HG02973 (cell line): ENCODE data around the gene TACR1.
"Not testable (repeated sequence)": the region's sequence is repeated elsewhere in the genome, so short reads cannot be mapped to it uniquely, and the experiment has no call there.

Source experiments
- ATAC-seq: cut with Tn5 transposase; IDR thresholded peaks from one replicate; pipeline ENCODE4 v1.9.1; 2021; ENCODE audit warnings: moderate library complexity; ENCODE audit not compliant: unreplicated experiment

The TACR1 gene

GRCh38 chr2:75147884-75148283 lies 51.4 kb downstream of the TACR1 start:
- ATAC-seq, result not testable (repeated sequence)

DNA sequence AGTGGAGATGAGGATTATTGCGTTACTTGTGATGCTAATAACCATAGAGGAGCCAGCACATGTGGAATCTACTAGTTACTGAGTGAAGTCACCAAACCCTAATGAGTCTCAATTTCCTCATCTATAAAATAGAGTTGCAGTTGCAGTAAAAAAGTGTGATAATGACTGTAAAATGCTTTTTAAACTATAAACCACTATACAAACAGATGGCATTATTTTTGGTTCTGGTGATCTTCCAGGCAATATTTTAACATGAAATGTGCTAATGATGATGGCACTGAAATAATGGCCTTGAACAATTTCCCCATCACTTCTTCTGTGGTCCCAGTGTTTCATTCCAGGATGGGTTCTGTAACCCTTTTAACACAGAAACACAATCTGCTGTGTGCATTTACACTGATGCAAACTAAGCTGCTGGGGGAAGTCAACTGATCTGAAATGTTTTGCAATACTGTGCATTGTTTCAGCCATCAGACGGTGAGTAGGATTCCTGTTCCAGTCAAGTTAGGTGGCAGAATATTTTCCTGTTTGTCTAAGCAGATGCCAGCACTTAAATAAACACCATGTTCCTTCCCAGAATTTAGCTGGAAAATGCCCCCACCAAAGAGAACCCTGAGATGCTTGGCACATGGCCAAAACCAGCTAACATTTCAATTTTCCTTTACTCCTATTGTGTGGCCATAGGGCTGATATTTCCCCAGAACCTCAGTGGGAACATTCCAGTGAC lies 52.6 kb downstream of the TACR1 start:
- no peak for ATAC-seq

- not testable (repeated sequence) for ATAC-seq
These were observed 53.1 kb downstream of the TACR1 start for GRCh38 chr2:75146221-75146605.

DNA sequence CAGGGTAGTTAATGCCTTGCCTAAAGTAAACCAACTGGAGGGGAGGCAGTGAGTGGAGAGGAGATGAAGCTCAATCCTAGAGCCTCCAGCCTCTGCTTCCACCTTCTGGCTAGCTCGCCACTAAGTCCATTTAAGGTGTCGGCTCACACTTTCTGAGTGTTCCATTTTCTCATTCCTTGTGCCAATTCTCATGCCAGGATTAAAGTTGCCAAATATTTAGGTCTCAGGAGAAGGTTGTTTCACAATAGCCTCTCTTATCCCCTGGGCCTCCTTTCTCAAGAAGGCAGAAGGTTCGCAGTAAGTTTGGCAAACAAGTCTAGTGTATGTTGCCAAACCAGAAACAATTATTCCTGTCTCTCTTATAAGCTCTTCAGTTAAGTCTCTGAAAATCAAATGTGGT lies 57.2 kb downstream of the TACR1 start:
- no peak for ATAC-seq

DNA sequence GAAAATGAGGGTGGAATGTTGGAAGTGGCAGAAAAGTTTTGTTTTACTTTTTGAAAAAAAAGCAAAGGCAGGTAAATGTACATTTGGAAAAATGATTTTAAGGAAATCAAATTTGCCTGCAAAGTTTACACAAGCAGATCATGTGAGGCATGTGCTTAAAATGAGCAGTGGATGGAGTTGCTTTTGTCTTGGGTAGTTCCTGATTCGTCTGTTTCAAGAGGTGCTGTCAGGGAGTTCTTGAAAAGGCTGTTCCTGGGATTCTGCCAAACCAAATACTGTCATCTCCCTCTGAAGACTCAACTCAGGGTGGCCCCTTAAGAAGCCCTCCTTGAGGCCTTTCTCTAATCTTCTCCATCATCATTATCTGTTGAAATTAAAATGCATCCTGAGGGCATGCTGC lies 59.0 kb downstream of the TACR1 start:
- no peak for ATAC-seq

DNA sequence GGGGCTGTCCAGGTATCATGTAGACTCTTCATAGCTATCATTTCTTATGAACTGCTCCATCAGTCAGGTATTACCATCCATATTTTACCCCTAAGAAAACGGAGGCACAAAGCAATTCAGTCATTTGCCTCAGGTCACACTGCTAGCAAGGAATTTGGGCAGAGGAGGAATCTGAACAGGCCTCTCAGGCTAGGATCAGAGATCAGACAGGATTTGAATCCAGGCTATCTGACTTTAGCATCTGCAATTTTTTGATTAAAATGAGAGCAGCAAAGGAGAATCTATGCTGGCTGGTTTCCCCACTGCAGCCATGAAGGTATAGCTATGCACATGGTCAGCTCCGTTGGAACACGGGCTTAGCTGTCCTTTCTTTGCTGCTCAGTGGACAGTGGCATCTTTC lies 60.1 kb downstream of the TACR1 start:
- no peak for ATAC-seq

DNA sequence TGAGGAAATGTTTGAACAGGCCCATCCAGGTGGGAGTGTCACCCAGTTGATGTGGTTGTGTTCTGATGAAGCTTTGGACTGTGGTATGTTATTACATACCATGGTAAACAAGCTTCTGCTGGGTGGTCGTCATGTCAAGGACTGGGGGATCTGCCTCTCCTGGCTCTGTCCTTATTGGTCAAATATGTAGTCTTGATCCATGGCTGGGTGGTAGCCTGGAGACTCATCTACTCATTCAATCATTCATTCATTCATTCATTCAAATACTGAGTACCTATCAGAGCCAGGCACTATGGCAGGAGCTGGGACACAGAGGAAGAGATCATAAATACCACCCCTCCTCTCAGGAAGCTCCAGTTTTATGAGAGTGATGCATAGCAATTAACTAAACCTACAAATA lies 60.8 kb downstream of the TACR1 start:
- no peak for ATAC-seq

DNA sequence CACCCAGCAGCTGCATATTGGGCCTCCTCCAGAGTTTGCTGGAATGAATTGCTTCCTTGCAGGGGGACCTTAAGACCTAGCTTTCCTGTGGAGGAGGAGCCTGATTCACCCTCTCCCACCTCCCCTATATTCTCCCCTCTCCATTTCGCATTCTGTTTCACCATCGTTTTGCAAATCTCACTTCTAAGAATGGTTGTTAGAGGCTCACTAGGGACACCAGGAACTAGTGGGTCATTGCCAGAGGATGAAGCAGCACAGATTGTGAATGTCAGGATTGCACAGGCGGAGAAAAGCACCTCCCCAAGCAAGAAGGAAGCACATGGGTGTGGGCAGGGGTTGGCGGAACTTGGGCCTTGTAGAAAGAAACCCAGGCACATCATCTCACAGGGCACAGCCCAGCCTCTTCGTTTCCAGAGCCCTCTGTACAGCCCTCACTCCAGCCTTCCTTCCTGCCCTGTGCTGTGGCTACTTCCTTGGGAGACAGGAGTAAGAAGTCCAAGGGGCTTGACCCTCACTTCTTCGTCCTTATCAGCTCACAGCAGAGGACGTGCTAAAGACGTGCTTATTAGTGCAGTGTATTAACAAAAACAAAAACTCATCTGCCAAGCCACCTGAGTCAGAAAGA lies 63.4 kb downstream of the TACR1 start:
- no peak for ATAC-seq

- ATAC-seq, result no peak
These were observed 64.5 kb downstream of the TACR1 start for GRCh38 chr2:75134860-75135259.

- no peak for ATAC-seq
These were observed 65.4 kb downstream of the TACR1 start for GRCh38 chr2:75133621-75134570.

- ATAC-seq, result no peak
These were observed 69.1 kb downstream of the TACR1 start for GRCh38 chr2:75130171-75130570.

DNA sequence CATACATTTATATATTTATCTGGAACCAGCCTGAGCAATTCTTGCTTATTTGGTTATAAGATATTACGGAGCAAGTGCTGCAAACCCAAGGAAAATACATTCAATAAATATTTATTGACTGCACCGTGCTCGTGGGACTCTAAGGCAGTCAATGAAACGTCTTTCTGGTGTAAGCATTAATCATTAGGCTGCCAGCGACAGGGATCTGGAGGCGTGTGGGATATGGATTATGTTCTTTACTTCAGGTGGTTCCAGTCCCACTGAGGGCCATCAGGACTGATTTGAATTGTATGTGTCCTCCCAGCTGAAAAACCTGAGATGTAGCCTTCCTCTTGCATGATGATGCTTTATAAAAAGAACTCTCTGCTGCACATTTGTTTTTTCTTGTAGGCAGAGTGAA lies 75.4 kb downstream of the TACR1 start:
- no peak for ATAC-seq

- ATAC-seq, result no peak
These were observed 86.0 kb downstream of the TACR1 start for GRCh38 chr2:75113231-75113869.

DNA sequence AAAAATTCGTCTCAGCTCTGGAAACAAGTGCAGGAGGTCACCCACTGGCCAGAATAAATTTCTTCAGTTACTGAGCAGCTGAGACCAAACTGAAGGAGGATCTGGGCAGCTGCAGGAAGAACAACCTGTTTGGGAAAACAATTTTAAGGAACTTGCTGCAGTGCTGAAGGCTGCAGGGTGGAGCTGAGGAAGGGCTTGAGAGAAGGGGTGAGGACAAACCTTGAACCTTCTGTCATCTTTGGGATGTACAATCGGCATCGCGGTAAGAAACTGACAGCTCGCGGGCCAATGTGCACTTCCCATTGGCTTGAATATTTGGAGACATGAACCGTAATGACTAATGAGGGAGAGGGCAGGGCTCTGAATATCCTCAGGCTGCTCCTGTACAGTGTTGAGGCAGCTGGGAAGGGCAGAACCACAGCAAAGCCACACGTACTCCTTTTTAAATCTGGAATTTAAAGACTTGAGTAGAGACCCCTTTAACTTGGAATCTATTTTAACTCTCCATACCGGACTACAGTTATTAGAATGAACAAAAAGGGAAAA lies 90.3 kb downstream of the TACR1 start:
- no peak for ATAC-seq

- ATAC-seq, result no peak
These were observed 97.3 kb downstream of the TACR1 start for GRCh38 chr2:75102011-75102410.

GRCh38 chr2:75100801-75101151 lies 98.5 kb downstream of the TACR1 start:
- ATAC-seq, result no peak

DNA sequence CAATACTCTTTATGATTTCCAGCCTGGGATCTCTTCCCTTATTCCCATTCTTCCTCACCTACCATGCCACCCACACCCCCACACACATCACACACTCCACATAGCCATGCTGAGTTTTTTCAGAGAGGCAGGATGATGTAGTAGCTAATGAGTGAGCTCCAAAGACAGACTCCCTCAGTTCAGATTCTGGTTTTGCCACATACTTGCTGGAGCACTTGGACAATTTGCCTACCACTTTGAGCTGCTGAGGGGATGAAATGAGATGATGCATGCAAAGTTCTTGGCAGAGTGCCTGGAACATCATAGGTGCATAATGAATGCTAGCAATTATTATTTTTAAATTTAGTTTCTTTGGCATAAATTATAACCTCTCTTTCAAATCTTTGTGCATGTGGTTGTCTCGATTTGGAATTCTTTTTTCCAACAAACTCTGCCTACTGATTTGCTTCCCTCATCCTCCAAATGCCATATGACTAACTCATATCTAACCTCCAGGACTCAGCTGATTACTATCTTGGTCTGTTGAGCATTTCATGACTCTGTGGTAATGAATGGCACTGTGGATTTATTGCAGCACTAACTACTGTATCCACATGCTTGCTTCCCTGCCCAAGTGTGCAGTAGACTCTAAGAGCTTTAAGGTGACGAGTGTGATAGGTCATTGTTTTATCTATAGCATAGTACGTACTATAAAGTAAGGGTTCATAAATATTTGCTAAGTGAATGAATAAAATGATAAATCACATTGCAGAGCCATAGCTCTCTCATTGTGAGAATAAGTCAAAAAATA lies 99.1 kb downstream of the TACR1 start:
- no peak for ATAC-seq

GRCh38 chr2:75099521-75099922 lies 99.8 kb downstream of the TACR1 start:
- ATAC-seq, result no peak

DNA sequence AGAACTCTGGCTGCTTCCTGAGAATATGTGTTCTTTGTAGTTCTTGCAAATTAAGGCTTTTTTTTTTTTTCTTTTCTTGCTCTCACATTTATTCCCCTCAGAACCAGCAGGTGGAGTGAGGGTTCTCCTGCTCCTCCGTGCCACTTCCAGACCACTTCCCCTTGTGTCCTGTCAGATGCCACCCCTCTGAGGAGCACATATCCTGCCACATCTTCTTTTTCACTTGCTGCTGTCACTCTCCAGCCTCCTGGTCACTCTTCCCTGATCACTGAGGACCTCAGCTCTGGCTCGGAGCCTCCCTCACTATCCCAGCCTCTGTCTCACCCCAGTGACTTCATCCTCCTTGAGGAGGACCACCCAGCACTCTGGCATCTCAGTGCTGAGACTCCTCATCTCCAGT lies 100.5 kb downstream of the TACR1 start:
- no peak for ATAC-seq

- no peak for ATAC-seq
These were observed 101.5 kb downstream of the TACR1 start for GRCh38 chr2:75097831-75098230.
